Kidney (tissue), 14 donors: ENCODE measurements around the gene FNDC4. TPM values are rescaled to one million over a fixed set of nuclear protein-coding genes. Genes with fewer than 3 reads are reported as not detected.

Experiments used
- DNase-seq, 5 donors: peaks; one replicate each; pipeline ENCODE4 v3.0.0-alpha.2; 2013 to 2020
- FAIRE-seq: peaks from 2 replicates; lab custom pipeline; 2012; peaks lifted over from hg19 to GRCh38; lab: Jason Lieb, UNC
- H3K27ac ChIP-seq, 2 donors: one replicate each; pipeline ENCODE4 v1.7.0; 2013; ENCODE audit warnings: low read depth in 2 of 2, low read length in 2 of 2, inconsistent platforms in 1 of 2
- H3K27me3 ChIP-seq: one replicate; pipeline ENCODE4 v1.7.1; 2013; ENCODE audit warnings: low read length, inconsistent platforms; ENCODE audit not compliant: control insufficient read depth, insufficient read depth
- H3K36me3 ChIP-seq, 3 donors: one replicate each; pipeline versions ENCODE4 v1.7.0 to v1.7.1; 2013; ENCODE audit warnings: low read length in 3 of 3, control low read depth in 1 of 3, inconsistent platforms in 1 of 3; ENCODE audit not compliant: insufficient read depth in 3 of 3, control insufficient read depth in 2 of 3
- H3K4me1 ChIP-seq, 3 donors: one replicate each; pipeline versions ENCODE4 v1.7.0 to v1.7.1; 2013; ENCODE audit warnings: low read length in 3 of 3, inconsistent platforms in 1 of 3, low read depth in 1 of 3; ENCODE audit not compliant: control insufficient read depth in 2 of 3, insufficient read depth in 2 of 3
- H3K4me3 ChIP-seq, 3 donors: one replicate each; pipeline versions ENCODE4 v1.7.0 to v1.8.1; 2013; ENCODE audit warnings: low read length in 3 of 3, control low read depth in 1 of 3, inconsistent platforms in 1 of 3
- H3K9ac ChIP-seq, 3 donors: one replicate each; pipeline versions ENCODE4 v1.7.0 to v1.7.1; 2013; ENCODE audit warnings: low read length in 3 of 3, control low read depth in 1 of 3, inconsistent platforms in 1 of 3
- H3K9me3 ChIP-seq, 3 donors: one replicate each; pipeline versions ENCODE4 v1.7.0 to v1.7.1; 2013; ENCODE audit warnings: low read length in 3 of 3, control low read depth in 1 of 3, inconsistent platforms in 1 of 3; ENCODE audit not compliant: control insufficient read depth in 2 of 3, insufficient read depth in 1 of 3
- intact Hi-C: fragments of 100-400 bp; cut with DNase I; formaldehyde crosslinking; loops from one replicate; pipeline ENCODE4 v1.11.1; 2022
- polyA plus RNA-seq: library from polyadenylated mRNA; stranded (reverse); fragments of 350-450 nt; fragmentation: Illumina TruSeq; extraction: RNeasy Lipid Tissue Mini Kit (QIAGEN cat#74804); gene quantifications from one replicate; pipeline ENCODE4 v1.2.3, GENCODE V29; 2014; ENCODE audit warnings: low read depth, low replicate concordance; ENCODE audit not compliant: insufficient read depth
- total RNA-seq: library from RNA; stranded (reverse); fragmentation: NEBNext Ultra II Directional; extraction: Animal tissue kit (Norgen Biotek cat#: 25700); gene quantifications from one replicate; pipeline ENCODE4 v1.2.1, GENCODE V29; 2021
- TF ChIP-seq, protein P1 (sequence below): IDR thresholded peaks from 3 replicates; pipeline ENCODE4 v1.5.1; 2012; ENCODE audit warnings: mild to moderate bottlenecking, moderate library complexity, borderline replicate concordance; ENCODE audit not compliant: insufficient read depth; ENCODE audit errors: extremely low read depth
- donor health status: control.
- donor health status: control.
- donor health status: control.
- donor health status: control.
- donor health status: control.
- donor health status: DM: yes; HTN: yes; CAD: no.
- donor health status: Normal renal cell carcinoma (clear cell type).

Gene FNDC4
- total and polyA plus RNA-seq, 2 donors from 2014 or later: 8.5 to 18.0 TPM

- Histone ChIP-seq H3K9me3 (no peaks in the 10 kb centered on the region), H3K36me3 (peaks cover 7 to 56% (median 34%) of the 10 kb centered on the region in 3 donors), H3K4me3 (peak within 1 kb of the TSS in 1 of 3 donors; percentile 13), H3K4me1 (no peaks in the 10 kb centered on the region), H3K27ac (no peak within 1 kb of the TSS), H3K9ac (peak within 1 kb of the TSS in 1 of 3 donors; percentile 34), H3K27me3 (no peaks in the 10 kb centered on the region)
- intact Hi-C loops: no loop called here
- FAIRE-seq: no peak
- TF ChIP-seq, protein P1, sequence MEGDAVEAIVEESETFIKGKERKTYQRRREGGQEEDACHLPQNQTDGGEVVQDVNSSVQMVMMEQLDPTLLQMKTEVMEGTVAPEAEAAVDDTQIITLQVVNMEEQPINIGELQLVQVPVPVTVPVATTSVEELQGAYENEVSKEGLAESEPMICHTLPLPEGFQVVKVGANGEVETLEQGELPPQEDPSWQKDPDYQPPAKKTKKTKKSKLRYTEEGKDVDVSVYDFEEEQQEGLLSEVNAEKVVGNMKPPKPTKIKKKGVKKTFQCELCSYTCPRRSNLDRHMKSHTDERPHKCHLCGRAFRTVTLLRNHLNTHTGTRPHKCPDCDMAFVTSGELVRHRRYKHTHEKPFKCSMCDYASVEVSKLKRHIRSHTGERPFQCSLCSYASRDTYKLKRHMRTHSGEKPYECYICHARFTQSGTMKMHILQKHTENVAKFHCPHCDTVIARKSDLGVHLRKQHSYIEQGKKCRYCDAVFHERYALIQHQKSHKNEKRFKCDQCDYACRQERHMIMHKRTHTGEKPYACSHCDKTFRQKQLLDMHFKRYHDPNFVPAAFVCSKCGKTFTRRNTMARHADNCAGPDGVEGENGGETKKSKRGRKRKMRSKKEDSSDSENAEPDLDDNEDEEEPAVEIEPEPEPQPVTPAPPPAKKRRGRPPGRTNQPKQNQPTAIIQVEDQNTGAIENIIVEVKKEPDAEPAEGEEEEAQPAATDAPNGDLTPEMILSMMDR: peak; percentile 27
- peak; percentile 71 to 86 (median 82) for DNase-seq
Observed at GRCh38 chr2:27441958-27442919, 52.8 kb downstream of the FNDC4 start, which contains the start of gene KRTCAP3. Gene KRTCAP3, plus strand, starts transcription at chr2:27442381. Its CDS starts 32 bp downstream, at chr2:27442413.

Other genes with a start within 250 kb of the FNDC4 start
- gene SLC30A3, start 232.2 kb downstream of the FNDC4 start, total RNA-seq: 0.31 TPM
- not detected for gene SLC30A3, start 232.2 kb downstream of the FNDC4 start, polyA plus RNA-seq
- not detected for gene DNAJC5G, start 219.8 kb downstream of the FNDC4 start, total RNA-seq
- gene DNAJC5G, start 219.8 kb downstream of the FNDC4 start, polyA plus RNA-seq: not detected
- 0.31 TPM for gene TRIM54, start 212.8 kb downstream of the FNDC4 start, total RNA-seq
- gene TRIM54, start 212.8 kb downstream of the FNDC4 start, polyA plus RNA-seq: 2.1 TPM
- gene UCN, start 186.8 kb downstream of the FNDC4 start, total RNA-seq: 1.4 TPM
- 1.3 TPM for gene UCN, start 186.8 kb downstream of the FNDC4 start, polyA plus RNA-seq
- 66.2 TPM for gene MPV17, start 172.1 kb downstream of the FNDC4 start, total RNA-seq
- gene MPV17, start 172.1 kb downstream of the FNDC4 start, polyA plus RNA-seq: 120 TPM
- gene GTF3C2, start 138.4 kb downstream of the FNDC4 start, total RNA-seq: 59.3 TPM
- gene GTF3C2, start 138.4 kb downstream of the FNDC4 start, polyA plus RNA-seq: 38.3 TPM
- gene EIF2B4, start 124.9 kb downstream of the FNDC4 start, total RNA-seq: 35.8 TPM
- gene EIF2B4, start 124.9 kb downstream of the FNDC4 start, polyA plus RNA-seq: 49.6 TPM
- gene SNX17, start 124.6 kb downstream of the FNDC4 start, total RNA-seq: 98.7 TPM
- 115 TPM for gene SNX17, start 124.6 kb downstream of the FNDC4 start, polyA plus RNA-seq
- gene ZNF513, start 114.5 kb downstream of the FNDC4 start, total RNA-seq: 23.6 TPM
- gene ZNF513, start 114.5 kb downstream of the FNDC4 start, polyA plus RNA-seq: 18.8 TPM
- 60.7 TPM for gene PPM1G, start 85.6 kb downstream of the FNDC4 start, total RNA-seq
- 50.7 TPM for gene PPM1G, start 85.6 kb downstream of the FNDC4 start, polyA plus RNA-seq
- gene NRBP1, start 66.6 kb downstream of the FNDC4 start, total RNA-seq: 69.5 TPM
- gene NRBP1, start 66.6 kb downstream of the FNDC4 start, polyA plus RNA-seq: 56.5 TPM
- 32.1 TPM for gene KRTCAP3, start 52.8 kb downstream of the FNDC4 start, total RNA-seq
- gene KRTCAP3, start 52.8 kb downstream of the FNDC4 start, polyA plus RNA-seq: 17.2 TPM
- 40.3 TPM for gene IFT172, start 5.5 kb downstream of the FNDC4 start, total RNA-seq
- gene IFT172, start 5.5 kb downstream of the FNDC4 start, polyA plus RNA-seq: 25.9 TPM
- gene GCKR, start 1.6 kb upstream of the FNDC4 start, total RNA-seq: 2.2 TPM
- not detected for gene GCKR, start 1.6 kb upstream of the FNDC4 start, polyA plus RNA-seq
- 40.6 TPM for gene ZNF512, start 87.8 kb upstream of the FNDC4 start, total RNA-seq
- gene ZNF512, start 87.8 kb upstream of the FNDC4 start, polyA plus RNA-seq: 15.1 TPM
- gene CCDC121, start 133.8 kb upstream of the FNDC4 start, total RNA-seq: 5.6 TPM
- gene CCDC121, start 133.8 kb upstream of the FNDC4 start, polyA plus RNA-seq: 4.2 TPM
- gene GPN1, start 133.8 kb upstream of the FNDC4 start, total RNA-seq: 28.1 TPM
- 31.6 TPM for gene GPN1, start 133.8 kb upstream of the FNDC4 start, polyA plus RNA-seq
- gene SUPT7L, start 168.4 kb upstream of the FNDC4 start, total RNA-seq: 29.6 TPM
- 28.1 TPM for gene SUPT7L, start 168.4 kb upstream of the FNDC4 start, polyA plus RNA-seq
- 20.9 TPM for gene SLC4A1AP, start 168.7 kb upstream of the FNDC4 start, total RNA-seq
- 19.1 TPM for gene SLC4A1AP, start 168.7 kb upstream of the FNDC4 start, polyA plus RNA-seq